ENCODE measurements around the gene RPL29. TPM values are rescaled to one million over a fixed set of nuclear protein-coding genes. Genes with fewer than 3 reads are reported as not detected.

RPL29 gene
- total RNA-seq, 1 experiment from 2014 or later = 696 TPM

Other genes with a start within 250 kb of the RPL29 start
- not detected for gene IQCF6, start 216.7 kb downstream of the RPL29 start, total RNA-seq (2021; ENCODE audit: unreplicated experiment)
- gene IQCF2, start 134.3 kb downstream of the RPL29 start, total RNA-seq (2021; ENCODE audit: unreplicated experiment) = not detected
- not detected for gene IQCF5, start 120.3 kb downstream of the RPL29 start, total RNA-seq (2021; ENCODE audit: unreplicated experiment)
- not detected for gene IQCF1, start 92.5 kb downstream of the RPL29 start, total RNA-seq (2021; ENCODE audit: unreplicated experiment)
- 54.5 TPM for gene RRP9, start 54.0 kb downstream of the RPL29 start, total RNA-seq (2021; ENCODE audit: unreplicated experiment)
- 16.1 TPM for gene PARP3, start 53.5 kb downstream of the RPL29 start, total RNA-seq (2021; ENCODE audit: unreplicated experiment)
- not detected for gene GPR62, start 40.5 kb downstream of the RPL29 start, total RNA-seq (2021; ENCODE audit: unreplicated experiment)
- gene PCBP4, start 28.4 kb downstream of the RPL29 start, total RNA-seq (2021; ENCODE audit: unreplicated experiment) = 58.0 TPM
- gene ABHD14B, start 21.8 kb downstream of the RPL29 start, total RNA-seq (2021; ENCODE audit: unreplicated experiment) = 40.7 TPM
- 11.3 TPM for gene ABHD14A, start 20.8 kb downstream of the RPL29 start, total RNA-seq (2021; ENCODE audit: unreplicated experiment)
- 50.3 TPM for gene ACY1, start 12.4 kb downstream of the RPL29 start, total RNA-seq (2021; ENCODE audit: unreplicated experiment)
- gene DUSP7, start 60.7 kb upstream of the RPL29 start, total RNA-seq (2021; ENCODE audit: unreplicated experiment) = 13.1 TPM
- 25.7 TPM for gene POC1A, start 158.5 kb upstream of the RPL29 start, total RNA-seq (2021; ENCODE audit: unreplicated experiment)
- 89.4 TPM for gene ALAS1, start 202.3 kb upstream of the RPL29 start, total RNA-seq (2021; ENCODE audit: unreplicated experiment)
- gene TLR9, start 229.8 kb upstream of the RPL29 start, total RNA-seq (2021; ENCODE audit: unreplicated experiment) = not detected
- 51.9 TPM for gene TWF2, start 243.3 kb upstream of the RPL29 start, total RNA-seq (2021; ENCODE audit: unreplicated experiment)
- gene PPM1M, start 249.9 kb upstream of the RPL29 start, total RNA-seq (2021; ENCODE audit: unreplicated experiment) = 9.7 TPM

Measured in Panc1 (cell line).